ENCODE data around the gene ING1.

Gene ING1

GRCh38 chr13:110771194-110771593, 57.7 kb downstream of the ING1 start:
- DNase-seq (ENCODE audit: low read depth in 2 of 2): no peak

GRCh38 chr13:110772091-110772984, 58.8 kb downstream of the ING1 start:
- no peak for DNase-seq (ENCODE audit: low read depth in 2 of 2)

Data from activated CD4-positive, alpha-beta T cell treated with anti-CD3 and anti-CD28 coated beads for 24 hours (primary cell).